Measurements from ENCODE around the gene ARHGEF28. TPM values are rescaled to one million over a fixed set of nuclear protein-coding genes. Genes with fewer than 3 reads are reported as not detected.
A peak's percentile ranks its signal among the peaks of the same experiment; 100 is the strongest.

Gene ARHGEF28
- total and polyA plus RNA-seq, 2 donors (not counting 1 experiment from before 2014, with no cell fraction given), result 2.3 to 34.3 TPM

DNA sequence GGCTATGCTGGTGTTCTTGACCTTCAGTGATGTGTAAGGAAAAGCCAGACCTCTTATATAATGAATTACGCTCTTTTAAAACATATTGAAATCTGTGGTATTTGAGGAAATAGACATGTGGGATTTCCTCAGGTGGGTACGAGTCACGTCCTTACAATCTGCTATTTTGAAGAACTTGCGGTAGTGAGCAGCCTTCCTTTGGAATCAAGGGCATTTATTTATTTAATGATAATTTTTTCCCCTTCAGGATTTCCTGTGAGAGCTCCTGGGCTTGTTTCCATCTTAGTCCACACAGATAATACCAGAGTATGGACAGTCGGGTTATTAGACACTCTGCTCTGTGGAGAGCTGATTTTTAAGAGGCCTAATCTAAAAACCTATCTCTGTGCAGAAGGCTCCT lies 167.9 kb downstream of the ARHGEF28 start:
- Histone ChIP-seq H3K4me1 (ENCODE audit: control insufficient read depth, extremely low read depth, insufficient read depth, low read length) (peaks cover 14% of the 10 kb centered on the region), H3K9me3 (ENCODE audit: control insufficient read depth, insufficient read depth, low read depth, low read length) (no peaks in the 10 kb centered on the region), H2AFZ (ENCODE audit: low read length) (no peak overlapping the region), H3K4me3 (replicated peaks in 1 of 4; ENCODE audit: control extremely low read depth in 1 of 4, insufficient read depth in 1 of 4, low read depth in 3 of 4, low read length in 4 of 4) (no peak overlapping the region), H3K79me2 (ENCODE audit: control insufficient read depth, insufficient read depth, low read length) (no peaks in the 10 kb centered on the region), H3K36me3 (ENCODE audit: control insufficient read depth, insufficient read depth, low read length) (no peaks in the 10 kb centered on the region), H3K4me2 (ENCODE audit: extremely low read depth, insufficient read depth, low read length) (no peak overlapping the region), H4K20me1 (ENCODE audit: control insufficient read depth, extremely low read depth, insufficient read depth, low read length) (no peaks in the 10 kb centered on the region), H3K27ac (ENCODE audit: insufficient read depth, low read length) (no peak overlapping the region), H3K9ac (ENCODE audit: insufficient read depth, low read length) (no peak overlapping the region), H3K27me3 (ENCODE audit: control insufficient read depth, insufficient read depth, low read length) (no peaks in the 10 kb centered on the region)
- TF ChIP-seq, protein P1, sequence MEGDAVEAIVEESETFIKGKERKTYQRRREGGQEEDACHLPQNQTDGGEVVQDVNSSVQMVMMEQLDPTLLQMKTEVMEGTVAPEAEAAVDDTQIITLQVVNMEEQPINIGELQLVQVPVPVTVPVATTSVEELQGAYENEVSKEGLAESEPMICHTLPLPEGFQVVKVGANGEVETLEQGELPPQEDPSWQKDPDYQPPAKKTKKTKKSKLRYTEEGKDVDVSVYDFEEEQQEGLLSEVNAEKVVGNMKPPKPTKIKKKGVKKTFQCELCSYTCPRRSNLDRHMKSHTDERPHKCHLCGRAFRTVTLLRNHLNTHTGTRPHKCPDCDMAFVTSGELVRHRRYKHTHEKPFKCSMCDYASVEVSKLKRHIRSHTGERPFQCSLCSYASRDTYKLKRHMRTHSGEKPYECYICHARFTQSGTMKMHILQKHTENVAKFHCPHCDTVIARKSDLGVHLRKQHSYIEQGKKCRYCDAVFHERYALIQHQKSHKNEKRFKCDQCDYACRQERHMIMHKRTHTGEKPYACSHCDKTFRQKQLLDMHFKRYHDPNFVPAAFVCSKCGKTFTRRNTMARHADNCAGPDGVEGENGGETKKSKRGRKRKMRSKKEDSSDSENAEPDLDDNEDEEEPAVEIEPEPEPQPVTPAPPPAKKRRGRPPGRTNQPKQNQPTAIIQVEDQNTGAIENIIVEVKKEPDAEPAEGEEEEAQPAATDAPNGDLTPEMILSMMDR (conservative IDR thresholded peaks at IDR 0.05 in 1 of 2, IDR thresholded peaks at IDR 0.05 in 1 of 2; ENCODE audit: low read depth in 1 of 2, low read length in 2 of 2), result no peak
- no peak for TF ChIP-seq EZH2 (IDR thresholded peaks at IDR 0.05; ENCODE audit: low read length, missing control alignments)
- peak in 1 of 2 donors; percentile 83 for DNase-seq (ENCODE audit: low read depth in 2 of 2)

DNA sequence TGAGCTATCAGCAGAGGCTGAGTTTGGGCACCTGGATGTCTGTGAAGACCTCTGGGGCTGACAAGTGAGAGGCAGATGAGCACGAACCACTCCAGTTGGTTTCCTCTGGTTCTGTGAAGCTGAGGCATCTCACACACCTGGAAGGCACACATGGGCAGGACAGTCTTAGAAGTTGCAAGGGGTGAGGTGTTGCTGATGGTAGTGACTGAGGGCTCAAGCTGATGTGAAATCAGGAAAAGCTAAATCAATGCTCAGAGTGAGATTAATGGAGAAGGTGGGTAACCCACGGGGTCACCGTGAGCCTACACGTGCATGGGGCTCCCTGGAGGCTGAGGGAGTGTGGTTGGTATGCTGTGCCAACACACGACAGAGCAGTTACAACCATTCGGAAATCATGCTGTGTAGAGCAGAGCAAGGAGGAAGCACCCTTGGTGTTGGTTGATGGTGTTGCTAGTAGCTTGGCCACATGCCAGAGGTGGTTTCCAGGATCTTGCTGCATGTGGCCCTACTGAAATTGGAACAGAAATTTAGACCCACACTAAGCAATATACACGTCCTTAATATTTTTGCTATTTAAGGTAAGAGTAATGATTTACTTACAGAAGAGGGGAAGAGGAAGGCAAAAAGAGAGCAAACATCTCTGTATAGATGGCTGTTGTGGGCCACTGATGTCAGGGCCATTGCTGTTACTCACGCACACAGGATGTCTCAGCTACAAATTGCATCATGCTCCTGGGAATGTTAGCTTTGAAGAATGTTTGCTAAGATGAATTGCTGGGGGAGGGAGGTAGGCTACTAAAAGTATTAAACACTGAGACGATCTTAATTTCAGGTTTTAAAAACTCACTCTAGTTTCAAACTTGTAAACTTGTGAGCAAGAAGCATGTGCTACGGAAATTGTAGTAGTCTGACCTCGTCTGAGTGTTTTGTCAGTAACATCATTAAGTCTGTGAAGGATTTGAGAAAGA lies 170.5 kb downstream of the ARHGEF28 start:
- H3K4me3 ChIP-seq (replicated peaks in 1 of 4; ENCODE audit: control extremely low read depth in 1 of 4, insufficient read depth in 1 of 4, low read depth in 3 of 4, low read length in 4 of 4), result no peak overlapping the region

DNA sequence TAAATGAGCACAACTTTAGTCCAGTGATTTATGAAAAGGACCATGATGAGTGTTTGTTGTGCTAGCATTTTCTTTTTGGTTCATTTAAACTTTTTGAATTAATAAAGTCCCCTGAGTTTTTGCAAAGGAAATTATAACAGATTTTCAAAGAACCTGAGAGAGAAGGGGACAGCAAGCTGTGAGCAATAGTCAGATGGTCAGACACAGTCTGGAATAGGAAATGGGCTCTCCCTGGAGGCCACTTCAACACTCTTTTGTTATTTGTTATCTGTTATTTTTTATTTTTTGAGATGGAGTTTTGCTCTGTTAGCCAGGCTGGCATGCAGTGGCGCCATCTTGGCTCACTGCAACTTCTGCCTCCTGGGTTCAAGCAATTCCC lies 171.1 kb downstream of the ARHGEF28 start:
- Histone ChIP-seq H3K4me2 (ENCODE audit: extremely low read depth, insufficient read depth, low read length) (peak overlapping the region; percentile 73), H3K27me3 (ENCODE audit: control insufficient read depth, insufficient read depth, low read length) (no peaks in the 10 kb centered on the region), H3K27ac (ENCODE audit: insufficient read depth, low read length) (peak overlapping the region; percentile 92), H4K20me1 (ENCODE audit: control insufficient read depth, extremely low read depth, insufficient read depth, low read length) (no peaks in the 10 kb centered on the region), H3K79me2 (ENCODE audit: control insufficient read depth, insufficient read depth, low read length) (no peaks in the 10 kb centered on the region), H3K9me3 (ENCODE audit: control insufficient read depth, insufficient read depth, low read depth, low read length) (no peaks in the 10 kb centered on the region), H3K36me3 (ENCODE audit: control insufficient read depth, insufficient read depth, low read length) (no peaks in the 10 kb centered on the region), H3K4me3 (replicated peaks in 1 of 4; ENCODE audit: control extremely low read depth in 1 of 4, insufficient read depth in 1 of 4, low read depth in 3 of 4, low read length in 4 of 4) (no peak overlapping the region), H3K9ac (ENCODE audit: insufficient read depth, low read length) (no peak overlapping the region), H2AFZ (ENCODE audit: low read length) (no peak overlapping the region), H3K4me1 (ENCODE audit: control insufficient read depth, extremely low read depth, insufficient read depth, low read length) (peaks cover 14% of the 10 kb centered on the region)
- no peak for TF ChIP-seq EZH2 (IDR thresholded peaks at IDR 0.05; ENCODE audit: low read length, missing control alignments)
- TF ChIP-seq, protein P1 (conservative IDR thresholded peaks at IDR 0.05 in 1 of 2, IDR thresholded peaks at IDR 0.05 in 1 of 2; ENCODE audit: low read depth in 1 of 2, low read length in 2 of 2), result no peak
- DNase-seq (ENCODE audit: low read depth in 2 of 2), result no peak

More for the DNA sequence above, 170.5 kb downstream of the ARHGEF28 start:
- peak; percentile 95 to 97 for DNase-seq (ENCODE audit: low read depth in 2 of 2)
- Histone ChIP-seq H3K4me1 (ENCODE audit: control insufficient read depth, extremely low read depth, insufficient read depth, low read length) (peaks cover 14% of the 10 kb centered on the region), H3K79me2 (ENCODE audit: control insufficient read depth, insufficient read depth, low read length) (no peaks in the 10 kb centered on the region), H2AFZ (ENCODE audit: low read length) (peak overlapping the region; percentile 5), H3K9me3 (ENCODE audit: control insufficient read depth, insufficient read depth, low read depth, low read length) (no peaks in the 10 kb centered on the region), H3K4me2 (ENCODE audit: extremely low read depth, insufficient read depth, low read length) (peak overlapping the region; percentile 73), H3K27me3 (ENCODE audit: control insufficient read depth, insufficient read depth, low read length) (no peaks in the 10 kb centered on the region), H3K9ac (ENCODE audit: insufficient read depth, low read length) (no peak overlapping the region), H3K36me3 (ENCODE audit: control insufficient read depth, insufficient read depth, low read length) (no peaks in the 10 kb centered on the region), H3K27ac (ENCODE audit: insufficient read depth, low read length) (peak overlapping the region; percentile 92), H4K20me1 (ENCODE audit: control insufficient read depth, extremely low read depth, insufficient read depth, low read length) (no peaks in the 10 kb centered on the region)
- TF ChIP-seq EZH2 (IDR thresholded peaks at IDR 0.05; ENCODE audit: low read length, missing control alignments), result no peak
- TF ChIP-seq, protein P1 (conservative IDR thresholded peaks at IDR 0.05 in 1 of 2, IDR thresholded peaks at IDR 0.05 in 1 of 2; ENCODE audit: low read depth in 1 of 2, low read length in 2 of 2), result no peak

All from fibroblast of lung (primary cell).